BJ (cell line): ENCODE measurements around the gene CRYGS. TPM values are rescaled to one million over a fixed set of nuclear protein-coding genes. Genes with fewer than 3 reads are reported as not detected.

ENCODE experiments used
- CTCF ChIA-PET: fragments of 350-600 bp; formaldehyde crosslinking; extraction: SDS; loops from one replicate; lab custom pipeline; 2021; ENCODE audit warnings: antibody characterized with exemption, inconsistent platforms; lab: Yijun Ruan, JAX
- POLR2A ChIA-PET: fragments of 300-600 bp; sonication (Branson Sonifier 250); formaldehyde crosslinking; extraction: SDS; loops from one replicate; lab custom pipeline; 2021; ENCODE audit warnings: antibody characterized with exemption; lab: Charles Lee
- DNase-seq: peaks from one replicate; pipeline ENCODE4 v3.0.0-alpha.2; 2011; ENCODE audit warnings: low read depth
- H3K27me3 ChIP-seq: 2 replicates; pipeline ENCODE4 v1.6.0; 2011; ENCODE audit warnings: low read length; ENCODE audit not compliant: control insufficient read depth, insufficient read depth
- H3K36me3 ChIP-seq: 2 replicates; pipeline ENCODE4 v1.5.1; 2011; ENCODE audit warnings: low read length; ENCODE audit not compliant: control insufficient read depth, insufficient read depth
- H3K4me3 ChIP-seq: 2 replicates; pipeline ENCODE4 v1.5.1; 2011; ENCODE audit warnings: low read depth, mild to moderate bottlenecking, control low read depth, low read length
- CTCF ChIP-seq: IDR thresholded peaks from 2 replicates; pipeline ENCODE4 v1.5.1; 2011; ENCODE audit warnings: low read depth, mild to moderate bottlenecking, control low read depth, inconsistent platforms, low read length, moderate library complexity; ENCODE audit not compliant: insufficient read depth
- polyA plus RNA-seq: library from polyadenylated mRNA; depleted of rRNA; stranded (reverse); fragments of >200 nt; gene quantifications from 2 replicates; pipeline ENCODE4 v1.2.3, GENCODE V29; 2011

CRYGS gene
- polyA plus RNA-seq, 1 experiment, result 1.9 TPM

GRCh38 chr3:186526256-186526606, 17.9 kb downstream of the CRYGS start:
- CTCF ChIA-PET, result no interaction called here
- no peak for TF ChIP-seq CTCF
- no peak overlapping the region for H3K4me3 ChIP-seq
- H3K27me3 ChIP-seq, result no peaks in the 10 kb centered on the region; the same call in none of the 2 replicates
- H3K36me3 ChIP-seq, result no peaks in the 10 kb centered on the region
- DNase-seq, result no peak
- POLR2A ChIA-PET, result no interaction called here

- no peaks in the 10 kb centered on the region for H3K36me3 ChIP-seq
- DNase-seq, result no peak
- H3K4me3 ChIP-seq, result no peak overlapping the region
- ChIA-PET CTCF (no interaction called here), POLR2A (no interaction called here)
- no peak for TF ChIP-seq CTCF
- H3K27me3 ChIP-seq, result no peaks in the 10 kb centered on the region; the same call in none of the 2 replicates
Measured at GRCh38 chr3:186525369-186526255, 18.6 kb downstream of the CRYGS start.

- ChIA-PET POLR2A (no interaction called here), CTCF (interaction anchor here (0.7 to 1.6 kb wide), 2 partner anchors 15 to 28 kb away, joined by 4 to 5 read pairs; no protein-coding TSS in a partner anchor)
- no peak for DNase-seq
- no peak overlapping the region for H3K4me3 ChIP-seq
- H3K36me3 ChIP-seq, result no peaks in the 10 kb centered on the region
- TF ChIP-seq CTCF, result no peak
- no peaks in the 10 kb centered on the region; the same call in none of the 2 replicates for H3K27me3 ChIP-seq
Measured at GRCh38 chr3:186524616-186525015, 19.6 kb downstream of the CRYGS start.

- DNase-seq, result no peak
- CTCF ChIA-PET, result interaction anchor here (1.6 kb wide), 1 partner anchor 16 kb away, joined by 4 read pairs; no protein-coding TSS in a partner anchor
- H3K27me3 ChIP-seq, result no peaks in the 10 kb centered on the region; the same call in none of the 2 replicates
- no peaks in the 10 kb centered on the region for H3K36me3 ChIP-seq
- no peak overlapping the region for H3K4me3 ChIP-seq
- POLR2A ChIA-PET, result no interaction called here
- TF ChIP-seq CTCF, result no peak
Measured at GRCh38 chr3:186523434-186523833, 20.7 kb downstream of the CRYGS start.

- H3K4me3 ChIP-seq, result no peak overlapping the region
- no peaks in the 10 kb centered on the region; the same call in none of the 2 replicates for H3K27me3 ChIP-seq
- ChIA-PET POLR2A (no interaction called here), CTCF (no interaction called here)
- no peak for DNase-seq
- no peaks in the 10 kb centered on the region for H3K36me3 ChIP-seq
- TF ChIP-seq CTCF, result no peak
Measured at GRCh38 chr3:186523022-186523421, 21.2 kb downstream of the CRYGS start.
